HG03108 (cell line): ENCODE results near the gene ZNF221.
"Not testable (repeated sequence)": the region's sequence is repeated elsewhere in the genome, so short reads cannot be mapped to it uniquely, and the experiment has no call there.

Source experiments
- ATAC-seq: cut with Tn5 transposase; IDR thresholded peaks from one replicate; pipeline ENCODE4 v1.9.1; 2021; ENCODE audit warnings: moderate library complexity; ENCODE audit not compliant: unreplicated experiment

ZNF221 gene

GRCh38 chr19:43950834-43951645 is at the start of gene ZNF221:
ZNF221 (plus strand) TSS chr19:43951228; CDS start chr19:43962727, 11,499 bp downstream.
- peak; percentile 85 for ATAC-seq

- no peak for ATAC-seq
Measured at GRCh38 chr19:43901395-43902390, 49.3 kb upstream of the ZNF221 start.

GRCh38 chr19:43902399-43902798 is 48.6 kb upstream of the ZNF221 start:
- ATAC-seq = no peak

GRCh38 chr19:43905897-43906296 is 45.1 kb upstream of the ZNF221 start:
- ATAC-seq = no peak

- no peak for ATAC-seq
Measured at GRCh38 chr19:43906774-43907173, 44.3 kb upstream of the ZNF221 start.

GRCh38 chr19:43908659-43909058 is 42.4 kb upstream of the ZNF221 start:
- ATAC-seq = no peak

GRCh38 chr19:43910884-43911283 is 40.1 kb upstream of the ZNF221 start:
- ATAC-seq = no peak

- no peak for ATAC-seq
Measured at GRCh38 chr19:43913383-43913782, 37.6 kb upstream of the ZNF221 start.

- no peak for ATAC-seq
Measured at GRCh38 chr19:43914051-43914450, 37.0 kb upstream of the ZNF221 start.

GRCh38 chr19:43923875-43924274 is 27.2 kb upstream of the ZNF221 start:
- no peak for ATAC-seq

- ATAC-seq = no peak
Measured at GRCh38 chr19:43928820-43929219, 22.2 kb upstream of the ZNF221 start.

GRCh38 chr19:43934055-43934984 is 16.7 kb upstream of the ZNF221 start:
- ATAC-seq = no peak

GRCh38 chr19:43934985-43935708 is 15.9 kb upstream of the ZNF221 start, which contains the start of gene ZNF45:
ZNF45 (minus strand) TSS chr19:43935282; CDS start chr19:43922185, 13,097 bp downstream.
- ATAC-seq = peak; percentile 91

GRCh38 chr19:43936188-43936587 is 14.8 kb upstream of the ZNF221 start:
- no peak for ATAC-seq

GRCh38 chr19:43939557-43940260 is 11.3 kb upstream of the ZNF221 start:
- no peak for ATAC-seq

GRCh38 chr19:43940719-43941118 is 10.3 kb upstream of the ZNF221 start:
- ATAC-seq = no peak

GRCh38 chr19:43941209-43941608 is 9.8 kb upstream of the ZNF221 start:
- no peak for ATAC-seq

- ATAC-seq = not testable (repeated sequence)
Measured at GRCh38 chr19:43947412-43947811, 3.6 kb upstream of the ZNF221 start.

- not testable (repeated sequence) for ATAC-seq
Measured at GRCh38 chr19:43949803-43950202, 1.2 kb upstream of the ZNF221 start.
